Endothelial cell of umbilical vein (primary cell): ENCODE results near the gene CRABP1. TPM values are rescaled to one million over a fixed set of nuclear protein-coding genes. Genes with fewer than 3 reads are reported as not detected.

Source experiments
- BruUV-seq: library from RNA; stranded (reverse); fragments of 400-500 nt; replicated peaks from 2 replicates; lab custom pipeline; 2021; lab: Mats Ljungman, UMichigan
- CTCF ChIA-PET: fragments of 300-600, 350-600 bp; sonication (Branson Sonifier 250); formaldehyde crosslinking; loops from one replicate; lab custom pipeline; 2021; ENCODE audit warnings: antibody characterized with exemption, inconsistent platforms; lab: Charles Lee
- POLR2A ChIA-PET: fragments of 300-600, 350-600 bp; sonication (Branson Sonifier 250); formaldehyde crosslinking; loops from one replicate; lab custom pipeline; 2021; ENCODE audit warnings: antibody characterized with exemption, inconsistent platforms; lab: Charles Lee
- DNase-seq: peaks from one replicate; pipeline ENCODE4 v3.0.0-alpha.2; 2011; ENCODE audit warnings: low read depth, low spot score
- FAIRE-seq: peaks from 2 replicates; lab custom pipeline; 2011; peaks lifted over from hg19 to GRCh38; lab: Jason Lieb, UNC
- H2AFZ ChIP-seq: 2 replicates; pipeline ENCODE4 v1.6.0; 2012; ENCODE audit warnings: low read depth, low read length, control low read depth, inconsistent platforms
- H3K27ac ChIP-seq: 2 replicates; pipeline ENCODE4 v1.5.1; 2011; ENCODE audit warnings: low read depth, mild to moderate bottlenecking, control low read depth, low read length, moderate library complexity; ENCODE audit not compliant: insufficient read depth
- H3K27me3 ChIP-seq, 2 experiments: 2 replicates each; pipeline versions ENCODE4 v1.6.0 to v1.6.1; 2011; ENCODE audit warnings: low read length in 2 of 2, mixed read lengths in 1 of 2; ENCODE audit not compliant: control insufficient read depth in 2 of 2, insufficient read depth in 2 of 2
- H3K36me3 ChIP-seq, 2 experiments: 2 replicates in 1 of 2; 3 replicates in 1 of 2; pipeline ENCODE4 v1.5.1; 2011; ENCODE audit warnings: low read length in 2 of 2, mild to moderate bottlenecking in 1 of 2, moderate library complexity in 1 of 2; ENCODE audit not compliant: control insufficient read depth in 2 of 2, insufficient read depth in 2 of 2; ENCODE audit errors: extremely low read depth in 1 of 2
- H3K4me1 ChIP-seq: 3 replicates; pipeline ENCODE4 v1.5.1; 2011; ENCODE audit warnings: mild to moderate bottlenecking, low read length; ENCODE audit not compliant: control insufficient read depth, insufficient read depth; ENCODE audit errors: extremely low read depth
- H3K4me2 ChIP-seq: 2 replicates; pipeline ENCODE4 v1.6.1; 2011; ENCODE audit warnings: low read length, control low read depth, mixed read lengths; ENCODE audit not compliant: insufficient read depth
- H3K4me3 ChIP-seq, 3 experiments: fragments of 200-600 bp in 1 of 3; sonication (generic), shearing (Covaris generic) in 1 of 3; replicated peaks in 1 of 3; 2 replicates each; pipeline ENCODE4 v1.5.1; 2011 to 2016; ENCODE audit warnings: control low read depth in 3 of 3, low read length in 3 of 3, mild to moderate bottlenecking in 2 of 3, inconsistent platforms in 1 of 3, low read depth in 1 of 3, moderate library complexity in 1 of 3; ENCODE audit not compliant: insufficient read depth in 1 of 3
- H3K79me2 ChIP-seq: 2 replicates; pipeline ENCODE4 v1.6.0; 2012; ENCODE audit warnings: low read length, inconsistent platforms; ENCODE audit not compliant: control insufficient read depth, insufficient read depth
- H3K9ac ChIP-seq: replicated peaks from 2 replicates; pipeline ENCODE3; 2011; ENCODE audit warnings: low read length, control low read depth; ENCODE audit not compliant: insufficient read depth; ENCODE audit errors: extremely low read depth
- H3K9me1 ChIP-seq: replicated peaks from 3 replicates; pipeline ENCODE4 v1.6.0; 2011; ENCODE audit warnings: mild to moderate bottlenecking, low read length; ENCODE audit not compliant: control insufficient read depth, insufficient read depth; ENCODE audit errors: extremely low read depth
- H3K9me3 ChIP-seq: replicated peaks from 2 replicates; pipeline ENCODE4 v1.5.1; 2012; ENCODE audit warnings: low read length, inconsistent platforms; ENCODE audit not compliant: control insufficient read depth, insufficient read depth
- H4K20me1 ChIP-seq: replicated peaks from 2 replicates; pipeline ENCODE3; 2011; ENCODE audit warnings: mild to moderate bottlenecking, low read length; ENCODE audit not compliant: control insufficient read depth, insufficient read depth; ENCODE audit errors: extremely low read depth
- EZH2 ChIP-seq: IDR thresholded peaks from 2 replicates; pipeline ENCODE4 v1.6.1; 2012; ENCODE audit warnings: borderline replicate concordance, low read depth, mild to moderate bottlenecking, moderate library complexity, low read length, inconsistent platforms; ENCODE audit not compliant: severe bottlenecking
- FOS ChIP-seq: IDR thresholded peaks from 2 replicates; pipeline ENCODE4 v1.6.1; 2011; ENCODE audit warnings: mild to moderate bottlenecking, low read length, moderate library complexity, borderline replicate concordance; ENCODE audit not compliant: insufficient read depth
- GATA2 ChIP-seq: IDR thresholded peaks from 2 replicates; pipeline ENCODE4 v1.7.0; 2011; ENCODE audit warnings: low read depth, mild to moderate bottlenecking, moderate library complexity, mixed read lengths, low read length; ENCODE audit not compliant: insufficient read length, insufficient read depth
- JUN ChIP-seq: IDR thresholded peaks from 2 replicates; pipeline ENCODE4 v1.6.1; 2011; ENCODE audit warnings: borderline replicate concordance, low read depth; ENCODE audit not compliant: insufficient read length, insufficient read depth
- MYC ChIP-seq: IDR thresholded peaks from one replicate; pipeline ENCODE4 v1.6.1; 2011; ENCODE audit warnings: mild to moderate bottlenecking, low read depth, low read length
- POLR2A ChIP-seq: IDR thresholded peaks from 2 replicates; pipeline ENCODE4 v1.6.1; 2012; ENCODE audit warnings: low read depth, mild to moderate bottlenecking, control low read depth, low read length
- POLR2AphosphoS5 ChIP-seq: IDR thresholded peaks from 2 replicates; pipeline ENCODE4 v1.6.1; 2012; ENCODE audit warnings: low read depth, mild to moderate bottlenecking, control low read depth, low read length, moderate library complexity; ENCODE audit not compliant: insufficient read depth
- dilution Hi-C: fragments of 300-500 bp; cut with MboI; formaldehyde crosslinking; loops from one replicate; pipeline ENCODE4 v1.15.0; 2019; ENCODE audit warnings: low sequenced_read_pairs; ENCODE audit not compliant: extremely low pct_ligation_motif_present
- intact Hi-C: fragments of 100-400 bp; cut with micrococcal nuclease; formaldehyde crosslinking; loops from one replicate; pipeline ENCODE4 v1.10.0; 2022
- polyA plus RNA-seq, 4 experiments: library from polyadenylated mRNA; depleted of rRNA in 3 of 4; stranded (reverse) in 3 of 4; unstranded in 1 of 4; fragments of >200 nt; gene quantifications; 2 replicates each; pipeline versions ENCODE4 v1.2.1 to v1.2.3, GENCODE V29; 2011 to 2012; ENCODE audit warnings: missing spikeins in 1 of 4
- total RNA-seq: library from RNA; stranded (reverse); gene quantifications from 2 replicates; pipeline ENCODE4 v1.2.3, GENCODE V29; 2021
- TF ChIP-seq, protein P1 (sequence below): IDR thresholded peaks from 2 replicates; pipeline ENCODE4 v1.6.1; 2011; ENCODE audit not compliant: insufficient read depth, insufficient read length
- TF ChIP-seq, protein P2 (sequence below), 2 donors: IDR thresholded peaks; 1 replicate in 1 of 2; 2 replicates in 1 of 2; pipeline ENCODE4 v1.5.1; 2011; ENCODE audit warnings: low read length in 2 of 2, mild to moderate bottlenecking in 2 of 2, moderate library complexity in 2 of 2, control low read depth in 1 of 2, inconsistent platforms in 1 of 2, low read depth in 1 of 2; ENCODE audit not compliant: insufficient read depth in 1 of 2; ENCODE audit errors: extremely low read depth in 1 of 2

Gene CRABP1
- total and polyA plus RNA-seq, 2 donors (not counting 3 experiments of a cell fraction or from before 2014, with no cell fraction given), result 0.11 TPM; not detected in 1

DNA sequence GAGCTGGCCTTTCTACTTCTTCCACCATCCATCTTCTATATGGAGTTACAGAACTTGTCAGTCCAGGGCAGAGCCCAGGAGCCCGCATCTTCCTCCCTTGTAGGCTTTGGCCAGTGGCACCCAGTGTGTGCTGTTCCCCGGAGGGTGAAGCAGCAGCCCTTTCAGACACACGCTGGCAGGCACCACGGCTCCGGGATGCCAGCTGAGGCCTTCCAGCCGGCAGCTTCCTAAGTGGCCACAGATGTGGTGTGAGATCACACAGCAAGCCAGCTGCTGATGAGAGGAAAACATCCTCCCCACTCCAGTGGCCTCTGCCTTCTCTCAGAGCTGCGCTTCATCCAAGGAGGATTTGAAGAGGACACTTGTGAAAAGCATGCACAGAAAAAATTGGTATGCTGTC is 24.1 kb downstream of the CRABP1 start:
- CTCF ChIA-PET, result no interaction called here
- Histone ChIP-seq H3K9me1 (no peaks in the 10 kb centered on the region), H3K9me3 (no peaks in the 10 kb centered on the region), H3K4me2 (no peak overlapping the region), H2AFZ (no peak overlapping the region), H3K4me3 (no peak overlapping the region), H3K36me3 (no peaks in the 10 kb centered on the region), H3K9ac (no peak overlapping the region), H3K79me2 (no peaks in the 10 kb centered on the region), H3K27ac (no peak overlapping the region), H4K20me1 (no peaks in the 10 kb centered on the region), H3K4me1 (no peaks in the 10 kb centered on the region), H3K27me3 (peaks cover 7 to 9% of the 10 kb centered on the region in 2 experiments)
- dilution Hi-C loops (no loop called here), intact Hi-C loops (no loop called here)
- TF ChIP-seq POLR2AphosphoS5 (no peak), MYC (no peak), GATA2 (no peak), POLR2A (no peak), FOS (no peak), EZH2 (no peak), JUN (no peak)
- TF ChIP-seq, protein P1, sequence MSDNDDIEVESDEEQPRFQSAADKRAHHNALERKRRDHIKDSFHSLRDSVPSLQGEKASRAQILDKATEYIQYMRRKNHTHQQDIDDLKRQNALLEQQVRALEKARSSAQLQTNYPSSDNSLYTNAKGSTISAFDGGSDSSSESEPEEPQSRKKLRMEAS, result no peak
- TF ChIP-seq, protein P2, sequence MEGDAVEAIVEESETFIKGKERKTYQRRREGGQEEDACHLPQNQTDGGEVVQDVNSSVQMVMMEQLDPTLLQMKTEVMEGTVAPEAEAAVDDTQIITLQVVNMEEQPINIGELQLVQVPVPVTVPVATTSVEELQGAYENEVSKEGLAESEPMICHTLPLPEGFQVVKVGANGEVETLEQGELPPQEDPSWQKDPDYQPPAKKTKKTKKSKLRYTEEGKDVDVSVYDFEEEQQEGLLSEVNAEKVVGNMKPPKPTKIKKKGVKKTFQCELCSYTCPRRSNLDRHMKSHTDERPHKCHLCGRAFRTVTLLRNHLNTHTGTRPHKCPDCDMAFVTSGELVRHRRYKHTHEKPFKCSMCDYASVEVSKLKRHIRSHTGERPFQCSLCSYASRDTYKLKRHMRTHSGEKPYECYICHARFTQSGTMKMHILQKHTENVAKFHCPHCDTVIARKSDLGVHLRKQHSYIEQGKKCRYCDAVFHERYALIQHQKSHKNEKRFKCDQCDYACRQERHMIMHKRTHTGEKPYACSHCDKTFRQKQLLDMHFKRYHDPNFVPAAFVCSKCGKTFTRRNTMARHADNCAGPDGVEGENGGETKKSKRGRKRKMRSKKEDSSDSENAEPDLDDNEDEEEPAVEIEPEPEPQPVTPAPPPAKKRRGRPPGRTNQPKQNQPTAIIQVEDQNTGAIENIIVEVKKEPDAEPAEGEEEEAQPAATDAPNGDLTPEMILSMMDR (IDR thresholded peaks at IDR 0.05; ENCODE audit: extremely low read depth in 1 of 2, insufficient read depth in 1 of 2, low read depth in 1 of 2, low read length in 2 of 2), result no peak
- DNase-seq, result no peak
- FAIRE-seq, result no peak
- POLR2A ChIA-PET, result no interaction called here
- no TSS peak for BruUV-seq
